ENCODE results near the gene KIF14. TPM values are rescaled to one million over a fixed set of nuclear protein-coding genes. Genes with fewer than 3 reads are reported as not detected.
A peak's percentile ranks its signal among the peaks of the same experiment; 100 is the strongest.

Gene KIF14, protein sequence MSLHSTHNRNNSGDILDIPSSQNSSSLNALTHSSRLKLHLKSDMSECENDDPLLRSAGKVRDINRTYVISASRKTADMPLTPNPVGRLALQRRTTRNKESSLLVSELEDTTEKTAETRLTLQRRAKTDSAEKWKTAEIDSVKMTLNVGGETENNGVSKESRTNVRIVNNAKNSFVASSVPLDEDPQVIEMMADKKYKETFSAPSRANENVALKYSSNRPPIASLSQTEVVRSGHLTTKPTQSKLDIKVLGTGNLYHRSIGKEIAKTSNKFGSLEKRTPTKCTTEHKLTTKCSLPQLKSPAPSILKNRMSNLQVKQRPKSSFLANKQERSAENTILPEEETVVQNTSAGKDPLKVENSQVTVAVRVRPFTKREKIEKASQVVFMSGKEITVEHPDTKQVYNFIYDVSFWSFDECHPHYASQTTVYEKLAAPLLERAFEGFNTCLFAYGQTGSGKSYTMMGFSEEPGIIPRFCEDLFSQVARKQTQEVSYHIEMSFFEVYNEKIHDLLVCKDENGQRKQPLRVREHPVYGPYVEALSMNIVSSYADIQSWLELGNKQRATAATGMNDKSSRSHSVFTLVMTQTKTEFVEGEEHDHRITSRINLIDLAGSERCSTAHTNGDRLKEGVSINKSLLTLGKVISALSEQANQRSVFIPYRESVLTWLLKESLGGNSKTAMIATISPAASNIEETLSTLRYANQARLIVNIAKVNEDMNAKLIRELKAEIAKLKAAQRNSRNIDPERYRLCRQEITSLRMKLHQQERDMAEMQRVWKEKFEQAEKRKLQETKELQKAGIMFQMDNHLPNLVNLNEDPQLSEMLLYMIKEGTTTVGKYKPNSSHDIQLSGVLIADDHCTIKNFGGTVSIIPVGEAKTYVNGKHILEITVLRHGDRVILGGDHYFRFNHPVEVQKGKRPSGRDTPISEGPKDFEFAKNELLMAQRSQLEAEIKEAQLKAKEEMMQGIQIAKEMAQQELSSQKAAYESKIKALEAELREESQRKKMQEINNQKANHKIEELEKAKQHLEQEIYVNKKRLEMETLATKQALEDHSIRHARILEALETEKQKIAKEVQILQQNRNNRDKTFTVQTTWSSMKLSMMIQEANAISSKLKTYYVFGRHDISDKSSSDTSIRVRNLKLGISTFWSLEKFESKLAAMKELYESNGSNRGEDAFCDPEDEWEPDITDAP (N-terminal part only)
- total RNA-seq (3.1 TPM), polyA plus RNA-seq (ENCODE audit: insufficient read depth in 1 of 8, insufficient read length in 8 of 8, low replicate concordance in 1 of 8) (1 to 10 TPM; 2.5 to 5.5 (median 3.9) TPM)
- long read RNA-seq, donor 1, result 0 reads
- long read RNA-seq, donor 2, full-length matches to known transcripts, result 1 of 1 reads
- long read RNA-seq, donor 2, partial matches to known transcripts, result 0 of 1 reads
- long read RNA-seq, donor 2, other reads (novel, unspliced or antisense), result 0 of 1 reads
- long read RNA-seq, donor 3, result 0 reads
- long read RNA-seq, donor 4, result 0 reads
- long read RNA-seq, donor 5, result 0 reads
- long read RNA-seq, donor 6, result 0 reads
- long read RNA-seq, donor 7, result 0 reads
- long read RNA-seq, donor 8, result 0 reads
- long read RNA-seq, donor 9, result 0 reads
- long read RNA-seq, donor 10, result 0 reads
- long read RNA-seq, donor 11, result 0 reads

DNA sequence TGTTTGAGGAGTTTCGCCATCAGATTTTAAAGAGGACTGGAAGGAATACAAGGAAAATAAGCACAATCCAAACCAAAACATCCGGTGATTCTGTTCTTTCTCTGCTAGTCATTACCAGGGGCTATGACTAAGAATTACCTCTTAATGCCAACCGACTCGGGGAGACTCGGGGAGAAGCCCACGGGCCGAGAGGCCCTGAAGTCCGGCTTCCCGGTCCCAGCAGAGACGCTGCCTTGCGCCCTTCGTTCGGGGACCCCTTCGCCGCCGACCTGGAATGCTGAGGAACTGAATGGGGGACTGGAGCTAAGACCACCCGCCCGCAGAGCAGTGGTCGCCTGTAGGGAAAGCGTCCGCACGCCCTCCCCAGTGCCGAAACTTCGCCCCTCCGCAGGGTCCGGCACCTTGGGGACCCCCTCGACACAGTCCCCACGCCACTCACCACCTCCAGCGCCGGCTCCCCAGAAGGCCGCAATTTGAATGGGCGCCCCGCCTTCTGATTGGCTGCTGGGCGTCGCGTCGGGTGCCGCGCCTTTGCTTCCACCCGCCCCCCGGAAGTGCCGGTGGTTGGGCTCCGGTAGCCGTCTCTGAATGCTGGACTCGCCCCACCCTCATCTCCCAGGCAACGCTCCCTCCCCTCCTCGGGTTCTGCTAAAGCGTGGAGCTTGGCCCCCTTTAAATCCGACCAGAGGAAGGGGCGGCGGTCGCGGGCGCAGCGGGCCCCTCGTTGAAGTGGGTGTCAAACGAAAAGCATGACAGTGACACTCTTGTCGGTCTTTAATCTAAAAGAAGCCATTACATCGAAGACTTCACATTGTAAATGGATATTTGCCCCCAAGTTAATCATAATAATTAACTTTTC lies at the start of gene KIF14:
KIF14 (minus strand) TSS at position 479 of the 859 bp plus-strand sequence. CDS start 2,028 bp downstream, outside the sequence.
- H3K4me3 ChIP-seq (ENCODE audit: low read length), result peak within 1 kb of the TSS; percentile 68
- under 1% methylated on average over 46 of the region's 59 CpGs for WGBS (ENCODE audit: insufficient coverage)
- H3K27me3 ChIP-seq (ENCODE audit: control insufficient read depth, insufficient read depth, low read length), result no peaks in the 10 kb centered on the region
- no peaks in the 10 kb centered on the region for H3K9me3 ChIP-seq (replicated peaks; ENCODE audit: control insufficient read depth, low read depth, low read length)
- DNase-seq, result peak; percentile 97
- H3K4me1 ChIP-seq (ENCODE audit: control insufficient read depth, insufficient read depth, low read length), result peaks cover 2% of the 10 kb centered on the region
- H3K27ac ChIP-seq (ENCODE audit: low read length), result peak within 1 kb of the TSS; percentile 48
- H3K36me3 ChIP-seq (ENCODE audit: control insufficient read depth, insufficient read depth, low read length), result no peaks in the 10 kb centered on the region

DNA sequence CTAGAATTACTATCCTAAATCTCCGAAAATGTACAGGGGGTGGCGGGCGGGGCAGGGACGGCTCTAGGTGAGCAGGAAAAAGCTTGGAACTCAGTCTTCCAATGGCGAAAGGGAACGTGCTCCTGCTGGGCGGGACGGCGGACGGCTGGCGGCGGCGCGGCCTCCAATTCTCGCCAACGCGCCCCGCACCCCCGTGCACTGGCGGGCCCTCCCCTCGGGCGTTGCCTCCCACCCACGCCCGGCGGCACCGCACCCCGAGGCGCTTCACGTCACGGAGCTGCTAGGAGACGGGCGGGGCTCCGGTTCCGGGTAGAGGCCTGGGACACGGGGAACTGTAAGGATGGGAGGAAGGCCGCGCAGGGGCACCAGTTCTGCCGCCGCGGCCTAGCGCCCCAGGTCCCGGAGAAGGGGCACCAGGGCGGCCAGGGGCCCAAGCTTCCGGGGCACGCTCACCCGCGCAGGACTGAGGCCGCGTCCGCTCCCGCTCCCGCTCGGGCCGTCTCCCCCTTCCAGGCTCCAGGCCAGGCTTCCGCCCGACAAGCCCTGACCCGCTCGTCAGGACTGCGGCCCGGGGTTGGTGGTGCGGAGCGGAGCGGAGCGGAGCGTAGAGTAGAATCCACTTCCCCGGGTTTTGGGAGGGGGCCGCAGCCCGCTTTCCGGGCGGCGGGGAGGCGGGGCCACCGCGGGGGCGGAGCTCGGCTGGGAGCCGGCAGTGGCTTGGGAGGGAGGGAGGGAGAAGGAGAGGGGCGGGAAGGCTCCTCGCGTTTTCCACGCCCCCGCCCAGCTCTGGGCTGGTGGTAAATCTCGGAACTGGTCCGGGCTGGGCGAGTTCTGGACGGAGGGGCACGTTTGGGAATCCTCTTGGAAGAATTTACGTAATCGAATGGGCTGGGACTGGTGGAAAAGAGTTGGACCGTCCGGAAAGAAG lies 49.0 kb upstream of the KIF14 start, which contains the start of gene DDX59:
DDX59 (minus strand) TSS at position 594 of the 928 bp plus-strand sequence. CDS start 3,167 bp downstream, outside the sequence.
- H3K4me1 ChIP-seq (ENCODE audit: control insufficient read depth, insufficient read depth, low read length), result peaks cover 6% of the 10 kb centered on the region
- peak within 1 kb of the TSS; percentile 98 for H3K27ac ChIP-seq (ENCODE audit: low read length)
- H3K36me3 ChIP-seq (ENCODE audit: control insufficient read depth, insufficient read depth, low read length), result peaks cover 12% of the 10 kb centered on the region
- WGBS (ENCODE audit: insufficient coverage), result under 1% methylated on average over 74 of the region's 91 CpGs
- no peaks in the 10 kb centered on the region for H3K9me3 ChIP-seq (replicated peaks; ENCODE audit: control insufficient read depth, low read depth, low read length)
- H3K4me3 ChIP-seq (ENCODE audit: low read length), result peak within 1 kb of the TSS; percentile 78
- no peaks in the 10 kb centered on the region for H3K27me3 ChIP-seq (ENCODE audit: control insufficient read depth, insufficient read depth, low read length)
- DNase-seq, result peak; percentile 99

DNA sequence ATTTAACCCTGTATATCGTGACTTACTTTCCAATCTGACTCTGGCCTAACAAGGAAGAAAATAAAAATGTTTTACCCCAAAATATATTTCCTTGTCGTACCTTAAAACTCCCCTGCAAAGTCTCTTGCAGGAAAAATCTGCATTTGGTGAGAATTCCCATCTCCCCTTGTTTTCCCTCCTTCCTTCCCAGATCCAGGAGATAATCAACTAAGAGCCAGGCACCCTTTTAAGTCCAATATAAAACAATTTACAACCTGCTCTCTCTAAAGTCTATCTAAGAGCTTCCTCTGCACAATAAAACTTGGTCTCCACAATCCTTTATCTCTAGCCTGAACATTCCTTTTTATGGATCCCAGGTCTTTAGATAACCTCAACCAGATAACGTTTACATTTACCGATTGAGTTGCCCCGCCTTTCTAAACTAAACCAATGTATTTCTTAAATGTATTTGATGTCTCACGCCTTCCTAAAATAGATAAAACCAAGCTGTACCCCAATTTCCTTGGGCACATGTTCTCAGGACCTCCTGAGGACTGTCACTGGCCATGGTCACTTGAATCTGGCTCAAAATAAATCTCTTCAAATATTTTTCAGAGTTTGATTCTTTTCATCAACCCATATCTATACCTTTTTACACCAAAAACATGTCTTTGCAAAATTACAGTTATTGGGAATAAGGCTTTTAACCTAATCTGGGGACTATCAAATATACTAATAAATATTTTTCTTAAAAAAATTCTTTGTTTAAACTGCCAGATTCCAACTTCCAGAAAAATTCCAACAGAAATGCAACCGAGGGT lies 48.2 kb upstream of the KIF14 start:
- no peaks in the 10 kb centered on the region for H3K27me3 ChIP-seq (ENCODE audit: control insufficient read depth, insufficient read depth, low read length)
- peaks cover 20% of the 10 kb centered on the region for H3K36me3 ChIP-seq (ENCODE audit: control insufficient read depth, insufficient read depth, low read length)
- H3K27ac ChIP-seq (ENCODE audit: low read length), result peak overlapping the region; percentile 97
- H3K4me1 ChIP-seq (ENCODE audit: control insufficient read depth, insufficient read depth, low read length), result peaks cover 6% of the 10 kb centered on the region
- H3K4me3 ChIP-seq (ENCODE audit: low read length), result peak overlapping the region; percentile 78
- DNase-seq, result no peak
- H3K9me3 ChIP-seq (replicated peaks; ENCODE audit: control insufficient read depth, low read depth, low read length), result no peaks in the 10 kb centered on the region
- 31% methylated on average over 2 of the region's 7 CpGs for WGBS (ENCODE audit: insufficient coverage)

DNA sequence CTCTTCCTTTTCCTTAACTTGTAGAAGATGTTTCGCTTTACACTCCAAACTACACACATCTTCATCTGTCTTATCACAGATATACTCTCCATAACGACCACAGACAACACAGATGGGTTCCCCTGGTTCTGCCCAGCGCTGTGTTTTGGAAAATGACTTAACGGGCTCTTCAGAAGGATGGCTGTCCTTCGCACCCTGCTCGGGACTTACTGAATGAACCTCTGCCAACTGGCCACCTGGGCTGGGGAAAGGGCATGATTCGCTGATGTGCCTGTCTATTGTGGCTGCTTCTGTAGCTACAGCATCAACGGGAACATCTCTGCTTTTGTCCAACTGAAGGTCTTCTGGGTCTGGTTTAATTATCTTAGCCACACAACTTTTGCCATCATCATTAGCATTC lies 45.8 kb upstream of the KIF14 start:
- H3K27me3 ChIP-seq (ENCODE audit: control insufficient read depth, insufficient read depth, low read length), result no peaks in the 10 kb centered on the region
- H3K27ac ChIP-seq (ENCODE audit: low read length), result no peak overlapping the region
- WGBS (ENCODE audit: insufficient coverage), result 54% methylated on average over 7 of the region's 8 CpGs
- peaks cover 30% of the 10 kb centered on the region for H3K36me3 ChIP-seq (ENCODE audit: control insufficient read depth, insufficient read depth, low read length)
- H3K4me1 ChIP-seq (ENCODE audit: control insufficient read depth, insufficient read depth, low read length), result peaks cover 6% of the 10 kb centered on the region
- H3K4me3 ChIP-seq (ENCODE audit: low read length), result no peak overlapping the region
- H3K9me3 ChIP-seq (replicated peaks; ENCODE audit: control insufficient read depth, low read depth, low read length), result no peaks in the 10 kb centered on the region
- no peak for DNase-seq

DNA sequence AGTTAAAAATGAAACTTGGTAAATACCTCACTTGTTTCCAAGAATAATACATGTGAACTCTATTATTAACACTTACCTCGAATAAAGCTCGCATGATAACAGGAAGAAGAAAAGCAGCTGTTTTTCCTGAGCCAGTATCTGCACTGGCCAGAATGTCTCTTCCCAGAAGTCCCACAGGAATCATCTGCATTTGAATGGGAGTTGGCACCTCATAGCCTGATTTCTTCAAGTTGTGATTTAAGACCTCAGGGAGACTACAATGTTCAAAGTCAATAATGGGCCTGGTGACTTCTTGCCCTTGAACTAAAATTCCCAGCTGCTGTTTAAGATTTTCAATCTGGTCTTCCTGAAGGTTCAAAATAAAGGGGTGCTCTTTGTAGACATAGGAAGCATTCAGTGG lies 45.3 kb upstream of the KIF14 start:
- no peaks in the 10 kb centered on the region for H3K9me3 ChIP-seq (replicated peaks; ENCODE audit: control insufficient read depth, low read depth, low read length)
- H3K4me1 ChIP-seq (ENCODE audit: control insufficient read depth, insufficient read depth, low read length), result peaks cover 6% of the 10 kb centered on the region
- no peaks in the 10 kb centered on the region for H3K27me3 ChIP-seq (ENCODE audit: control insufficient read depth, insufficient read depth, low read length)
- H3K27ac ChIP-seq (ENCODE audit: low read length), result no peak overlapping the region
- H3K4me3 ChIP-seq (ENCODE audit: low read length), result no peak overlapping the region
- peaks cover 32% of the 10 kb centered on the region for H3K36me3 ChIP-seq (ENCODE audit: control insufficient read depth, insufficient read depth, low read length)
- no CpG with 5 or more reads among the region's 2 CpGs for WGBS (ENCODE audit: insufficient coverage)
- peak; percentile 67 for DNase-seq

DNA sequence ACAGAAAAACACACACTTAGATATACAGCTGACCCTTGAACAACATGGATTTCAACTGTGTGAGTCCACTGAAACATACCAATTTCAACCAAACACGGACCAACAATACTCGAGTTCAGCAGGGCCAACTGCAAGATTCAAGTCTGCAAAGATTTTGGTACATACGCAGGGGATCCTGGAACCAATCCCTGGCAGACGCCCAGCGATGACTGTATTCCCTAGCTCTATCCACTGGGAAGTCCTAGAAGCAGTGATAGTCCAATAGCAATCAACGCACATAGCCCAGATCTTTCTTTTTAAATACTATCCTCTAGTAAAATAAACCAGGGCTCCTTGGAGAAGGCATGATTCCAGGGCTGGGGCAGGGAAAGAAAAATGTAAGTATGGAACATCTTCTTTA lies 40.2 kb upstream of the KIF14 start:
- Histone ChIP-seq H3K4me3 (ENCODE audit: low read length) (no peak overlapping the region), H3K27ac (ENCODE audit: low read length) (no peak overlapping the region), H3K4me1 (ENCODE audit: control insufficient read depth, insufficient read depth, low read length) (no peaks in the 10 kb centered on the region), H3K27me3 (ENCODE audit: control insufficient read depth, insufficient read depth, low read length) (no peaks in the 10 kb centered on the region), H3K9me3 (replicated peaks; ENCODE audit: control insufficient read depth, low read depth, low read length) (no peaks in the 10 kb centered on the region), H3K36me3 (ENCODE audit: control insufficient read depth, insufficient read depth, low read length) (peaks cover 64% of the 10 kb centered on the region)
- peak; percentile 27 for DNase-seq
- 87% methylated on average over 5 of the region's 6 CpGs for WGBS (ENCODE audit: insufficient coverage)

DNA sequence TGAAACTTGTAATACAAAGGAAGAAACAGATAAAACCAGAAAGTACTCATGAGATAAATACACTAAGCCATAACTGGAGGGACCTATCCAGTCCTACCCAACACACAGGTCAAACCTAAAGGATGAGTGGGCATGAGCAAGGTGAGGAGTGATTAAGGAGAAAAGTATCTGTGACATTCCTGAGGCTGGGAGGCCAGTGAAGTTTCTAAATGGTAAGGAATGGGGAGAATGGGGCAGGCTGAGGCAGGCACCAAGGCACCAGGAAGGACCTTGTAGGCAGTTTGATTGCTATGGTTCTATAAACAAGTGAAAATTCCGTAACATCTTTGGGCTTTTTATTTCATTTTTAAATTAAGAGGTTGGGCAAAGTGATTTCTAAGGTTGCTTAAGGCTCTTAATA lies 38.7 kb upstream of the KIF14 start:
- 86% methylated on average over 1 of the region's 1 CpG for whole genome bisulfite sequencing (ENCODE audit: insufficient coverage)

More for the DNA sequence above, 38.7 kb upstream of the KIF14 start:
- Histone ChIP-seq H3K27ac (ENCODE audit: low read length) (no peak overlapping the region), H3K4me3 (ENCODE audit: low read length) (no peak overlapping the region), H3K27me3 (ENCODE audit: control insufficient read depth, insufficient read depth, low read length) (no peaks in the 10 kb centered on the region), H3K36me3 (ENCODE audit: control insufficient read depth, insufficient read depth, low read length) (peaks cover 62% of the 10 kb centered on the region), H3K4me1 (ENCODE audit: control insufficient read depth, insufficient read depth, low read length) (no peaks in the 10 kb centered on the region), H3K9me3 (replicated peaks; ENCODE audit: control insufficient read depth, low read depth, low read length) (no peaks in the 10 kb centered on the region)
- no peak for DNase-seq
